NCI-H1417 treated with DMSO at 0.1 percent for 48 hours (cell line): ENCODE measurements around the gene MACROD2.
"Not testable (repeated sequence)": the region's sequence is repeated elsewhere in the genome, so short reads cannot be mapped to it uniquely, and the experiment has no call there.

ENCODE experiments used
- DNase-seq: peaks from one replicate; lab custom pipeline; 2025; lab: John Stamatoyannopoulos, UW

Gene MACROD2

GRCh38 chr20:15100506-15101160 lies 1105.3 kb downstream of the MACROD2 start:
- no peak for DNase-seq

GRCh38 chr20:15107931-15108330 lies 1112.6 kb downstream of the MACROD2 start:
- DNase-seq: no peak

- no peak for DNase-seq
Measured at GRCh38 chr20:15109494-15109893, 1114.2 kb downstream of the MACROD2 start.

GRCh38 chr20:15111654-15112053 lies 1116.3 kb downstream of the MACROD2 start:
- no peak for DNase-seq

- no peak for DNase-seq
Measured at GRCh38 chr20:15113144-15113773, 1117.9 kb downstream of the MACROD2 start.

- DNase-seq: no peak
Measured at GRCh38 chr20:15119852-15120487, 1124.7 kb downstream of the MACROD2 start.

- DNase-seq: no peak
Measured at GRCh38 chr20:15122613-15123012, 1127.3 kb downstream of the MACROD2 start.

GRCh38 chr20:15131176-15131575 lies 1135.9 kb downstream of the MACROD2 start:
- DNase-seq: no peak

- no peak for DNase-seq
Measured at GRCh38 chr20:15138548-15139126, 1143.3 kb downstream of the MACROD2 start.

GRCh38 chr20:15139522-15139921 lies 1144.2 kb downstream of the MACROD2 start:
- DNase-seq: no peak

GRCh38 chr20:15140286-15140685 lies 1145.0 kb downstream of the MACROD2 start:
- DNase-seq: no peak

- not testable (repeated sequence) for DNase-seq
Measured at GRCh38 chr20:15140940-15141339, 1145.6 kb downstream of the MACROD2 start.

- DNase-seq: no peak
Measured at GRCh38 chr20:15141861-15142260, 1146.5 kb downstream of the MACROD2 start.

- DNase-seq: no peak
Measured at GRCh38 chr20:15143478-15143877, 1148.2 kb downstream of the MACROD2 start.

- DNase-seq: no peak
Measured at GRCh38 chr20:15144916-15145315, 1149.6 kb downstream of the MACROD2 start.

- peak; percentile 47 for DNase-seq
Measured at GRCh38 chr20:15146948-15147347, 1151.6 kb downstream of the MACROD2 start.

- no peak for DNase-seq
Measured at GRCh38 chr20:15154070-15154469, 1158.8 kb downstream of the MACROD2 start.

- no peak for DNase-seq
Measured at GRCh38 chr20:15155848-15156401, 1160.6 kb downstream of the MACROD2 start.

- DNase-seq: no peak
Measured at GRCh38 chr20:15158533-15158932, 1163.2 kb downstream of the MACROD2 start.

GRCh38 chr20:15162079-15162647 lies 1166.8 kb downstream of the MACROD2 start:
- no peak for DNase-seq

- no peak for DNase-seq
Measured at GRCh38 chr20:15163632-15164031, 1168.3 kb downstream of the MACROD2 start.

- no peak for DNase-seq
Measured at GRCh38 chr20:15164726-15165125, 1169.4 kb downstream of the MACROD2 start.
